HG03439 (cell line): ENCODE data around the gene IGF1R.
"Not testable (repeated sequence)": the region's sequence is repeated elsewhere in the genome, so short reads cannot be mapped to it uniquely, and the experiment has no call there.

Experiments used
- ATAC-seq: cut with Tn5 transposase; IDR thresholded peaks from one replicate; pipeline ENCODE4 v1.9.1; 2021; ENCODE audit warnings: mild to moderate bottlenecking, moderate library complexity; ENCODE audit not compliant: unreplicated experiment

IGF1R gene

GRCh38 chr15:98976500-98976899 is 328.2 kb downstream of the IGF1R start:
- ATAC-seq: no peak

- no peak for ATAC-seq
Measured at GRCh38 chr15:98977441-98977840, 329.1 kb downstream of the IGF1R start.

- ATAC-seq: no peak
Measured at GRCh38 chr15:98978153-98978552, 329.8 kb downstream of the IGF1R start.

GRCh38 chr15:98980899-98981228 is 332.5 kb downstream of the IGF1R start:
- no peak for ATAC-seq

GRCh38 chr15:98981851-98982722 is 333.7 kb downstream of the IGF1R start:
- no peak for ATAC-seq

- ATAC-seq: no peak
Measured at GRCh38 chr15:98983334-98983733, 335.0 kb downstream of the IGF1R start.

GRCh38 chr15:98986281-98986680 is 337.9 kb downstream of the IGF1R start:
- ATAC-seq: no peak

GRCh38 chr15:98994892-98995291 is 346.6 kb downstream of the IGF1R start:
- no peak for ATAC-seq

- ATAC-seq: no peak
Measured at GRCh38 chr15:98996169-98996568, 347.8 kb downstream of the IGF1R start.

GRCh38 chr15:98996624-98997023 is 348.3 kb downstream of the IGF1R start:
- ATAC-seq: no peak

- no peak for ATAC-seq
Measured at GRCh38 chr15:98997312-98997711, 349.0 kb downstream of the IGF1R start.

GRCh38 chr15:98997755-98998154 is 349.4 kb downstream of the IGF1R start:
- no peak for ATAC-seq

GRCh38 chr15:98998279-98998678 is 349.9 kb downstream of the IGF1R start:
- no peak for ATAC-seq

GRCh38 chr15:98999233-98999632 is 350.9 kb downstream of the IGF1R start:
- no peak for ATAC-seq

GRCh38 chr15:99002226-99002625 is 353.9 kb downstream of the IGF1R start:
- ATAC-seq: no peak

- ATAC-seq: not testable (repeated sequence)
Measured at GRCh38 chr15:99003317-99003716, 355.0 kb downstream of the IGF1R start.

- not testable (repeated sequence) for ATAC-seq
Measured at GRCh38 chr15:99004998-99005974, 356.9 kb downstream of the IGF1R start.

- no peak for ATAC-seq
Measured at GRCh38 chr15:99006146-99006545, 357.8 kb downstream of the IGF1R start.

GRCh38 chr15:99006904-99007495 is 358.7 kb downstream of the IGF1R start:
- no peak for ATAC-seq

- no peak for ATAC-seq
Measured at GRCh38 chr15:99009741-99010330, 361.5 kb downstream of the IGF1R start.

GRCh38 chr15:99010768-99011167 is 362.4 kb downstream of the IGF1R start:
- ATAC-seq: no peak
